Measurements from ENCODE around the gene SSTR3. TPM values are rescaled to one million over a fixed set of nuclear protein-coding genes. Genes with fewer than 3 reads are reported as not detected.

Gene SSTR3
- total and polyA plus RNA-seq, 4 donors, result 0.39 to 2.9 (median 2.1) TPM

- Histone ChIP-seq H3K27me3 (ENCODE audit: control insufficient read depth, insufficient read depth, low read length) (no peaks in the 10 kb centered on the region), H3K9me3 (ENCODE audit: control insufficient read depth, insufficient read depth, low read length) (no peaks in the 10 kb centered on the region), H3K36me3 (ENCODE audit: control insufficient read depth, insufficient read depth, low read length) (peaks cover 4% of the 10 kb centered on the region), H3K4me1 (ENCODE audit: control insufficient read depth, insufficient read depth, low read length) (peaks cover 19% of the 10 kb centered on the region), H3K27ac (ENCODE audit: low read depth, low read length) (peak within 1 kb of the TSS; percentile 90), H3K4me3 (ENCODE audit: low read depth, low read length) (peak within 1 kb of the TSS; percentile 38)
- DNase-seq (ENCODE audit: low read depth in 4 of 6, low spot score in 6 of 6), result peak in 2 of 6 donors; percentile 60 to 78
- 40% methylated on average over 13 of the region's 17 CpGs for WGBS (ENCODE audit: insufficient coverage)
Observed at GRCh38 chr22:37187891-37188761, 24.2 kb downstream of the SSTR3 start, which contains the start of gene C1QTNF6. Gene C1QTNF6 (minus strand): TSS chr22:37188247. CDS start chr22:37188213, 34 bp downstream.

GRCh38 chr22:37187552-37187890 lies 24.8 kb downstream of the SSTR3 start:
- Histone ChIP-seq H3K27ac (ENCODE audit: low read depth, low read length) (peak overlapping the region; percentile 90), H3K9me3 (ENCODE audit: control insufficient read depth, insufficient read depth, low read length) (no peaks in the 10 kb centered on the region), H3K36me3 (ENCODE audit: control insufficient read depth, insufficient read depth, low read length) (peaks cover 4% of the 10 kb centered on the region), H3K27me3 (ENCODE audit: control insufficient read depth, insufficient read depth, low read length) (no peaks in the 10 kb centered on the region), H3K4me1 (ENCODE audit: control insufficient read depth, insufficient read depth, low read length) (peaks cover 19% of the 10 kb centered on the region), H3K4me3 (ENCODE audit: low read depth, low read length) (peak overlapping the region; percentile 38)
- WGBS (ENCODE audit: insufficient coverage), result 17% methylated on average over 4 of the region's 5 CpGs
- DNase-seq (ENCODE audit: low read depth in 4 of 6, low spot score in 6 of 6), result no peak

GRCh38 chr22:37186997-37187522 lies 25.2 kb downstream of the SSTR3 start:
- Histone ChIP-seq H3K9me3 (ENCODE audit: control insufficient read depth, insufficient read depth, low read length) (no peaks in the 10 kb centered on the region), H3K36me3 (ENCODE audit: control insufficient read depth, insufficient read depth, low read length) (peaks cover 9% of the 10 kb centered on the region), H3K27ac (ENCODE audit: low read depth, low read length) (peak overlapping the region; percentile 90), H3K27me3 (ENCODE audit: control insufficient read depth, insufficient read depth, low read length) (no peaks in the 10 kb centered on the region), H3K4me1 (ENCODE audit: control insufficient read depth, insufficient read depth, low read length) (peaks cover 19% of the 10 kb centered on the region), H3K4me3 (ENCODE audit: low read depth, low read length) (no peak overlapping the region)
- WGBS (ENCODE audit: insufficient coverage), result no CpG with 5 or more reads among the region's 4 CpGs
- DNase-seq (ENCODE audit: low read depth in 4 of 6, low spot score in 6 of 6), result no peak

- no peak overlapping the region for H3K4me3 ChIP-seq (ENCODE audit: low read depth, low read length)
- H3K9me3 ChIP-seq (ENCODE audit: control insufficient read depth, insufficient read depth, low read length), result no peaks in the 10 kb centered on the region
- H3K27me3 ChIP-seq (ENCODE audit: control insufficient read depth, insufficient read depth, low read length), result no peaks in the 10 kb centered on the region
- peaks cover 12% of the 10 kb centered on the region for H3K36me3 ChIP-seq (ENCODE audit: control insufficient read depth, insufficient read depth, low read length)
- H3K4me1 ChIP-seq (ENCODE audit: control insufficient read depth, insufficient read depth, low read length), result peaks cover 19% of the 10 kb centered on the region
- peak overlapping the region; percentile 90 for H3K27ac ChIP-seq (ENCODE audit: low read depth, low read length)
- DNase-seq (ENCODE audit: low read depth in 4 of 6, low spot score in 6 of 6), result peak in 2 of 6 donors; percentile 76 to 83
- WGBS (ENCODE audit: insufficient coverage), result 87% methylated on average over 2 of the region's 9 CpGs
Observed at GRCh38 chr22:37186228-37186996, 25.9 kb downstream of the SSTR3 start.

- no peak overlapping the region for H3K27ac ChIP-seq (ENCODE audit: low read depth, low read length)
- H3K4me1 ChIP-seq (ENCODE audit: control insufficient read depth, insufficient read depth, low read length), result peaks cover 19% of the 10 kb centered on the region
- H3K9me3 ChIP-seq (ENCODE audit: control insufficient read depth, insufficient read depth, low read length), result no peaks in the 10 kb centered on the region
- no peak overlapping the region for H3K4me3 ChIP-seq (ENCODE audit: low read depth, low read length)
- DNase-seq (ENCODE audit: low read depth in 4 of 6, low spot score in 6 of 6), result no peak
- peaks cover 12% of the 10 kb centered on the region for H3K36me3 ChIP-seq (ENCODE audit: control insufficient read depth, insufficient read depth, low read length)
- no peaks in the 10 kb centered on the region for H3K27me3 ChIP-seq (ENCODE audit: control insufficient read depth, insufficient read depth, low read length)
- 82% methylated on average over 7 of the region's 13 CpGs for WGBS (ENCODE audit: insufficient coverage)
Observed at GRCh38 chr22:37185646-37186227, 26.5 kb downstream of the SSTR3 start.

GRCh38 chr22:37184816-37185541 lies 27.3 kb downstream of the SSTR3 start:
- DNase-seq (ENCODE audit: low read depth in 4 of 6, low spot score in 6 of 6), result no peak
- Histone ChIP-seq H3K4me3 (ENCODE audit: low read depth, low read length) (no peak overlapping the region), H3K4me1 (ENCODE audit: control insufficient read depth, insufficient read depth, low read length) (peaks cover 19% of the 10 kb centered on the region), H3K27ac (ENCODE audit: low read depth, low read length) (no peak overlapping the region), H3K27me3 (ENCODE audit: control insufficient read depth, insufficient read depth, low read length) (no peaks in the 10 kb centered on the region), H3K36me3 (ENCODE audit: control insufficient read depth, insufficient read depth, low read length) (peaks cover 12% of the 10 kb centered on the region), H3K9me3 (ENCODE audit: control insufficient read depth, insufficient read depth, low read length) (no peaks in the 10 kb centered on the region)
- 89% methylated on average over 9 of the region's 18 CpGs for WGBS (ENCODE audit: insufficient coverage)

GRCh38 chr22:37184380-37184755 lies 27.9 kb downstream of the SSTR3 start:
- Histone ChIP-seq H3K36me3 (ENCODE audit: control insufficient read depth, insufficient read depth, low read length) (peaks cover 12% of the 10 kb centered on the region), H3K4me1 (ENCODE audit: control insufficient read depth, insufficient read depth, low read length) (peaks cover 19% of the 10 kb centered on the region), H3K27me3 (ENCODE audit: control insufficient read depth, insufficient read depth, low read length) (no peaks in the 10 kb centered on the region), H3K4me3 (ENCODE audit: low read depth, low read length) (no peak overlapping the region), H3K9me3 (ENCODE audit: control insufficient read depth, insufficient read depth, low read length) (no peaks in the 10 kb centered on the region), H3K27ac (ENCODE audit: low read depth, low read length) (no peak overlapping the region)
- WGBS (ENCODE audit: insufficient coverage), result 89% methylated on average over 12 of the region's 12 CpGs
- DNase-seq (ENCODE audit: low read depth in 4 of 6, low spot score in 6 of 6), result no peak

GRCh38 chr22:37183432-37184379 lies 28.6 kb downstream of the SSTR3 start:
- Histone ChIP-seq H3K36me3 (ENCODE audit: control insufficient read depth, insufficient read depth, low read length) (peaks cover 12% of the 10 kb centered on the region), H3K27ac (ENCODE audit: low read depth, low read length) (no peak overlapping the region), H3K27me3 (ENCODE audit: control insufficient read depth, insufficient read depth, low read length) (no peaks in the 10 kb centered on the region), H3K4me1 (ENCODE audit: control insufficient read depth, insufficient read depth, low read length) (peaks cover 24% of the 10 kb centered on the region), H3K4me3 (ENCODE audit: low read depth, low read length) (no peak overlapping the region), H3K9me3 (ENCODE audit: control insufficient read depth, insufficient read depth, low read length) (no peaks in the 10 kb centered on the region)
- no peak for DNase-seq (ENCODE audit: low read depth in 4 of 6, low spot score in 6 of 6)
- WGBS (ENCODE audit: insufficient coverage), result 84% methylated on average over 13 of the region's 17 CpGs
